IMR-90 (cell line): ENCODE results near the gene HMGXB3. TPM values are rescaled to one million over a fixed set of nuclear protein-coding genes. Genes with fewer than 3 reads are reported as not detected.

Experiments used
- ATAC-seq: fragments of 200-7000 bp; cut with Tn5 transposase; 2 replicates; pipeline ENCODE4 v1.9.1; 2020; ENCODE audit warnings: low read depth, mild to moderate bottlenecking, moderate library complexity
- BruUV-seq: library from RNA; stranded (reverse); fragments of 400-500 nt; replicated peaks from 2 replicates; lab custom pipeline; 2021; lab: Mats Ljungman, UMichigan
- CTCF ChIA-PET: fragments of 300-600 bp; formaldehyde crosslinking; extraction: SDS; loops from one replicate; lab custom pipeline; 2021; ENCODE audit warnings: antibody characterized with exemption; lab: Yijun Ruan, JAX
- POLR2A ChIA-PET: fragments of 300-600 bp; sonication (Branson Sonifier 250); formaldehyde crosslinking; loops from one replicate; lab custom pipeline; 2022; ENCODE audit warnings: antibody characterized with exemption; ENCODE audit not compliant: unreplicated experiment; lab: Charles Lee
- DNase-seq: peaks from one replicate; pipeline ENCODE4 v3.0.0; 2013
- H2AFZ ChIP-seq: replicated peaks from 2 replicates; pipeline ENCODE3; 2013; ENCODE audit warnings: low read length, mild to moderate bottlenecking; ENCODE audit not compliant: poor library complexity
- H2AK5ac ChIP-seq: 2 replicates; pipeline ENCODE4 v1.6.1; 2013; ENCODE audit warnings: low read depth, low read length, inconsistent platforms
- H2AK9ac ChIP-seq: replicated peaks from 2 replicates; pipeline ENCODE3; 2013; ENCODE audit warnings: mild to moderate bottlenecking, low read depth, low read length, moderate library complexity; ENCODE audit not compliant: poor library complexity
- H2BK120ac ChIP-seq: 2 replicates; pipeline ENCODE4 v1.6.1; 2013; ENCODE audit warnings: low read depth, low read length, inconsistent platforms
- H2BK15ac ChIP-seq: 3 replicates; pipeline ENCODE4 v1.6.1; 2013; ENCODE audit warnings: low read depth, low read length, inconsistent platforms
- H2BK20ac ChIP-seq: 2 replicates; pipeline ENCODE4 v1.6.1; 2013; ENCODE audit warnings: low read depth, mild to moderate bottlenecking, inconsistent platforms, low read length, moderate library complexity
- H2BK5ac ChIP-seq: 2 replicates; pipeline ENCODE4 v1.6.1; 2013; ENCODE audit warnings: mild to moderate bottlenecking, low read depth, low read length, inconsistent platforms; ENCODE audit not compliant: poor library complexity, severe bottlenecking
- H3K14ac ChIP-seq: replicated peaks from 2 replicates; pipeline ENCODE4 v1.6.1; 2013; ENCODE audit warnings: low read depth, low read length, inconsistent platforms
- H3K18ac ChIP-seq: 2 replicates; pipeline ENCODE4 v1.6.1; 2013; ENCODE audit warnings: low read depth, low read length, control low read depth
- H3K23ac ChIP-seq: 2 replicates; pipeline ENCODE4 v1.6.1; 2013; ENCODE audit warnings: low read depth, low read length, inconsistent platforms
- H3K27ac ChIP-seq: 2 replicates; pipeline ENCODE4 v1.5.1; 2013; ENCODE audit warnings: mild to moderate bottlenecking, control low read depth, low read length; ENCODE audit not compliant: insufficient read depth
- H3K27me3 ChIP-seq: 2 replicates; pipeline ENCODE4 v1.6.1; 2013; ENCODE audit warnings: low read length; ENCODE audit not compliant: control insufficient read depth, insufficient read depth
- H3K36me3 ChIP-seq: 2 replicates; pipeline ENCODE4 v1.6.1; 2013; ENCODE audit warnings: low read length, mixed read lengths; ENCODE audit not compliant: control insufficient read depth, insufficient read depth
- H3K4ac ChIP-seq: 2 replicates; pipeline ENCODE4 v1.6.1; 2013; ENCODE audit warnings: low read depth, low read length, inconsistent platforms
- H3K4me1 ChIP-seq: 2 replicates; pipeline ENCODE4 v1.6.1; 2013; ENCODE audit warnings: low read length, mixed read lengths; ENCODE audit not compliant: control insufficient read depth, insufficient read depth
- H3K4me2 ChIP-seq: 2 replicates; pipeline ENCODE4 v1.6.1; 2013; ENCODE audit warnings: low read depth, mild to moderate bottlenecking, control low read depth, low read length, moderate library complexity
- H3K4me3 ChIP-seq: 2 replicates; pipeline ENCODE4 v1.5.1; 2013; ENCODE audit warnings: low read depth, mild to moderate bottlenecking, control low read depth, low read length, moderate library complexity; ENCODE audit not compliant: insufficient read depth
- H3K56ac ChIP-seq: 2 replicates; pipeline ENCODE4 v1.6.1; 2013; ENCODE audit warnings: low read length, inconsistent platforms; ENCODE audit not compliant: insufficient read depth; ENCODE audit errors: extremely low read depth
- H3K79me1 ChIP-seq, 2 experiments: 2 replicates each; pipeline ENCODE4 v1.6.1; 2013; ENCODE audit warnings: low read length in 2 of 2, inconsistent platforms in 1 of 2, low read depth in 1 of 2
- H3K9ac ChIP-seq: 2 replicates; pipeline ENCODE4 v1.6.1; 2013; ENCODE audit warnings: low read depth, low read length, control low read depth
- H3K9me1 ChIP-seq: 2 replicates; pipeline ENCODE4 v1.6.1; 2013; ENCODE audit warnings: low read length, inconsistent platforms; ENCODE audit not compliant: insufficient read depth
- H3K9me3 ChIP-seq: 2 replicates; pipeline ENCODE4 v1.6.1; 2013; ENCODE audit warnings: low read length; ENCODE audit not compliant: control insufficient read depth, insufficient read depth
- H4K20me1 ChIP-seq: 2 replicates; pipeline ENCODE4 v1.6.1; 2013; ENCODE audit warnings: low read length, inconsistent platforms; ENCODE audit not compliant: insufficient read depth
- H4K5ac ChIP-seq: 2 replicates; pipeline ENCODE4 v1.6.1; 2013; ENCODE audit warnings: mild to moderate bottlenecking, low read depth, low read length, control low read depth
- H4K8ac ChIP-seq, 2 experiments: 2 replicates each; pipeline ENCODE4 v1.6.1; 2013; ENCODE audit warnings: low read depth in 2 of 2, low read length in 2 of 2, control low read depth in 1 of 2, inconsistent platforms in 1 of 2
- H4K91ac ChIP-seq: 2 replicates; pipeline ENCODE4 v1.6.1; 2013; ENCODE audit warnings: low read depth, low read length, inconsistent platforms; ENCODE audit not compliant: insufficient read depth
- BHLHE40 ChIP-seq: fragments of 150-350 bp; IDR thresholded peaks from 2 replicates; pipeline ENCODE4 v1.6.1; 2016; ENCODE audit warnings: mild to moderate bottlenecking, low read depth, low read length
- CEBPB ChIP-seq: IDR thresholded peaks from 2 replicates; pipeline ENCODE4 v1.6.1; 2012; ENCODE audit warnings: low read depth, low read length, improper control_type of control experiment
- CHD1 ChIP-seq: IDR thresholded peaks from 2 replicates; pipeline ENCODE4 v1.6.1; 2012; ENCODE audit warnings: low read depth, low read length, improper control_type of control experiment
- CTCF ChIP-seq: conservative IDR thresholded peaks from 2 replicates; pipeline ENCODE4 v1.5.1; 2012; ENCODE audit warnings: mild to moderate bottlenecking, low read depth, low read length, improper control_type of control experiment
- FOS ChIP-seq: fragments of 150-350 bp; IDR thresholded peaks from 2 replicates; pipeline ENCODE4 v1.6.1; 2016; ENCODE audit warnings: low read depth, low read length
- MAFK ChIP-seq: IDR thresholded peaks from 2 replicates; pipeline ENCODE4 v1.6.1; 2012; ENCODE audit warnings: low read depth, low read length, improper control_type of control experiment
- MAZ ChIP-seq: IDR thresholded peaks from 2 replicates; pipeline ENCODE4 v1.6.1; 2012; ENCODE audit warnings: low read depth, mild to moderate bottlenecking, low read length, improper control_type of control experiment, moderate library complexity, borderline replicate concordance
- MXI1 ChIP-seq: IDR thresholded peaks from 2 replicates; pipeline ENCODE4 v1.6.1; 2012; ENCODE audit warnings: low read depth, mild to moderate bottlenecking, low read length, moderate library complexity, borderline replicate concordance
- NFE2L2 ChIP-seq: fragments of 150-350 bp; IDR thresholded peaks from 2 replicates; pipeline ENCODE4 v1.6.1; 2016; ENCODE audit warnings: low read depth, mild to moderate bottlenecking, low read length
- POLR2A ChIP-seq: IDR thresholded peaks from 2 replicates; pipeline ENCODE4 v1.6.1; 2012; ENCODE audit warnings: mild to moderate bottlenecking, low read depth, low read length
- RAD21 ChIP-seq: IDR thresholded peaks from 2 replicates; pipeline ENCODE4 v1.6.1; 2012; ENCODE audit warnings: low read length, improper control_type of control experiment
- RCOR1 ChIP-seq: IDR thresholded peaks from 2 replicates; pipeline ENCODE4 v1.6.1; 2012; ENCODE audit warnings: mild to moderate bottlenecking, low read length, improper control_type of control experiment; ENCODE audit not compliant: insufficient replicate concordance
- RFX5 ChIP-seq: IDR thresholded peaks from 2 replicates; pipeline ENCODE4 v1.8.0; 2012; ENCODE audit warnings: low read depth, mild to moderate bottlenecking, low read length, moderate library complexity
- SMC3 ChIP-seq: fragments of 150-350 bp; IDR thresholded peaks from 2 replicates; pipeline ENCODE4 v1.6.1; 2016; ENCODE audit warnings: low read depth, mild to moderate bottlenecking, antibody characterized with exemption, low read length, moderate library complexity
- WGBS, 2 experiments: methylation state at CpG; one replicate each; pipeline versions ENCODE4 v1.1.5 to v1.1.7; 2013; ENCODE audit warnings: missing lambda C conversion rate in 2 of 2; ENCODE audit not compliant: insufficient read length in 1 of 2; ENCODE audit errors: extremely low coverage in 2 of 2; 5-methylcytosine and 5-hydroxymethylcytosine counted together
- dilution Hi-C: fragments of 300-500 bp; cut with HindIII; formaldehyde crosslinking; loops from one replicate; pipeline ENCODE4 v1.14.3; 2018; ENCODE audit warnings: low sequenced_read_pairs; ENCODE audit not compliant: unreplicated experiment
- in situ Hi-C: fragments of 300-500 bp; cut with MboI; formaldehyde crosslinking; loops from 3 replicates; pipeline ENCODE4 v1.14.3; 2019; ENCODE audit warnings: low sequenced_read_pairs, inconsistent platforms, mixed read lengths
- intact Hi-C: fragments of 100-400 bp; cut with micrococcal nuclease; formaldehyde crosslinking; loops from 2 replicates; pipeline ENCODE4 v1.10.0; 2022
- polyA plus RNA-seq, 3 experiments: library from polyadenylated mRNA; depleted of rRNA; stranded (reverse); fragments of >200 nt; gene quantifications; 2 replicates each; pipeline ENCODE4 v1.2.3, GENCODE V29; 2012; ENCODE audit warnings: low replicate concordance in 1 of 3
- total RNA-seq: library from RNA; depleted of rRNA; stranded (reverse); fragments of >200 nt; gene quantifications from 2 replicates; pipeline ENCODE4 v1.2.3, GENCODE V29; 2012
- TF ChIP-seq, protein P1 (sequence below): fragments of 150-350 bp; IDR thresholded peaks from 2 replicates; pipeline ENCODE4 v1.6.1; 2016; ENCODE audit warnings: low read depth, mild to moderate bottlenecking, low read length, moderate library complexity, borderline replicate concordance
- TF ChIP-seq, protein P2 (sequence below): fragments of 150-350 bp; IDR thresholded peaks from 2 replicates; pipeline ENCODE4 v1.6.1; 2017; ENCODE audit warnings: mild to moderate bottlenecking, antibody characterized with exemption, low read length, low read depth

The HMGXB3 gene
- total and polyA plus RNA-seq, 2 of the 4 experiments (the other 2 are of a cell fraction), result 27.6 to 30.6 TPM

DNA sequence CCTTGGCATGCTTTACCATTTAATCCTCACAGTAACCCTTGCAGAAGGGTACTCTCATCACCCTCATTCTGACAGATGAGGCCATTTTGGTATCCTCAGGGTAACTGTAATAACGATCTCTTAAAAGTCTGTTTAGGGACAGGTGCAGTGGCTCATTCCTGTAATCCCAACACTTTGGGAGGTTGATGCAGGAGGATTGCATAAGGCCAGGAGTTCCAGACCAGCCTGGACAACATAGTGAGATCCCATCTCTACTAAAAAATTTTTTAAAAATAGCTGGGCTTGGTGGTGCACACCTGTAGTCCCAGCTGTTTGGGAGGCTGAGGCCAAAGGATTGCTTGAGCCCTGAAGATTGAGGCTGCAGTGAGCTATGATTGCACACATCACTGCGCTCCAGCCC, 54.0 kb downstream of the HMGXB3 start:
- Histone ChIP-seq H3K4me2 (no peak overlapping the region), H3K9me1 (peaks cover 49% of the 10 kb centered on the region), H3K23ac (no peak overlapping the region), H4K5ac (no peak overlapping the region), H2BK120ac (no peak overlapping the region), H3K18ac (no peak overlapping the region), H4K20me1 (no peaks in the 10 kb centered on the region; the same call in 1 of the 2 replicates), H2AFZ (no peak overlapping the region), H2AK5ac (no peak overlapping the region), H2AK9ac (no peak overlapping the region), H3K4ac (no peak overlapping the region), H3K36me3 (peaks cover 47% of the 10 kb centered on the region), H3K79me1 (peaks cover 4 to 37% of the 10 kb centered on the region in 2 experiments; a peak in 3 of 4 replicates), H4K8ac (no peak overlapping the region), H2BK20ac (no peak overlapping the region), H2BK5ac (no peak overlapping the region), H3K9me3 (no peaks in the 10 kb centered on the region), H3K9ac (no peak overlapping the region), H3K27me3 (no peaks in the 10 kb centered on the region), H4K91ac (no peak overlapping the region), H3K14ac (no peak overlapping the region), H3K4me3 (no peak overlapping the region), H2BK15ac (no peak overlapping the region), H3K27ac (no peak overlapping the region), H3K56ac (no peak overlapping the region), H3K4me1 (peaks cover 27% of the 10 kb centered on the region)
- DNase-seq, result no peak
- CTCF ChIA-PET, result interaction anchor here (0.5 kb wide), 1 partner anchor 62 kb away, joined by 3 read pairs; no protein-coding TSS in a partner anchor
- intact Hi-C loops, result no loop called here
- POLR2A ChIA-PET, result no interaction called here
- ATAC-seq, result no peak
- BruUV-seq, result no TSS peak
- TF ChIP-seq MXI1, result no peak
- no peak for TF ChIP-seq POLR2A
- TF ChIP-seq, protein P1, sequence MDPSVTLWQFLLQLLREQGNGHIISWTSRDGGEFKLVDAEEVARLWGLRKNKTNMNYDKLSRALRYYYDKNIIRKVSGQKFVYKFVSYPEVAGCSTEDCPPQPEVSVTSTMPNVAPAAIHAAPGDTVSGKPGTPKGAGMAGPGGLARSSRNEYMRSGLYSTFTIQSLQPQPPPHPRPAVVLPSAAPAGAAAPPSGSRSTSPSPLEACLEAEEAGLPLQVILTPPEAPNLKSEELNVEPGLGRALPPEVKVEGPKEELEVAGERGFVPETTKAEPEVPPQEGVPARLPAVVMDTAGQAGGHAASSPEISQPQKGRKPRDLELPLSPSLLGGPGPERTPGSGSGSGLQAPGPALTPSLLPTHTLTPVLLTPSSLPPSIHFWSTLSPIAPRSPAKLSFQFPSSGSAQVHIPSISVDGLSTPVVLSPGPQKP, result no peak
- TF ChIP-seq RAD21, result no peak
- no peak for TF ChIP-seq MAFK
- no peak for TF ChIP-seq CTCF
- TF ChIP-seq SMC3, result no peak
- TF ChIP-seq MAZ, result no peak
- no peak for TF ChIP-seq RFX5
- no peak for TF ChIP-seq CHD1
- TF ChIP-seq, protein P2, sequence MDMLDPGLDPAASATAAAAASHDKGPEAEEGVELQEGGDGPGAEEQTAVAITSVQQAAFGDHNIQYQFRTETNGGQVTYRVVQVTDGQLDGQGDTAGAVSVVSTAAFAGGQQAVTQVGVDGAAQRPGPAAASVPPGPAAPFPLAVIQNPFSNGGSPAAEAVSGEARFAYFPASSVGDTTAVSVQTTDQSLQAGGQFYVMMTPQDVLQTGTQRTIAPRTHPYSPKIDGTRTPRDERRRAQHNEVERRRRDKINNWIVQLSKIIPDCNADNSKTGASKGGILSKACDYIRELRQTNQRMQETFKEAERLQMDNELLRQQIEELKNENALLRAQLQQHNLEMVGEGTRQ, result no peak
- TF ChIP-seq RCOR1, result no peak
- TF ChIP-seq NFE2L2, result no peak
- no peak for TF ChIP-seq FOS
- TF ChIP-seq BHLHE40, result no peak
- no peak for TF ChIP-seq CEBPB
- no CpG with 5 or more reads among the region's 2 CpGs for WGBS, 2 experiments
- in situ Hi-C loops, result no loop called here
- dilution Hi-C loops, result no loop called here
